HG02852 (cell line): ENCODE data around the gene SMYD3.

Source experiments
- ATAC-seq: cut with Tn5 transposase; IDR thresholded peaks from one replicate; pipeline ENCODE4 v1.9.1; 2021; ENCODE audit warnings: mild to moderate bottlenecking, moderate library complexity; ENCODE audit not compliant: unreplicated experiment

The SMYD3 gene

DNA sequence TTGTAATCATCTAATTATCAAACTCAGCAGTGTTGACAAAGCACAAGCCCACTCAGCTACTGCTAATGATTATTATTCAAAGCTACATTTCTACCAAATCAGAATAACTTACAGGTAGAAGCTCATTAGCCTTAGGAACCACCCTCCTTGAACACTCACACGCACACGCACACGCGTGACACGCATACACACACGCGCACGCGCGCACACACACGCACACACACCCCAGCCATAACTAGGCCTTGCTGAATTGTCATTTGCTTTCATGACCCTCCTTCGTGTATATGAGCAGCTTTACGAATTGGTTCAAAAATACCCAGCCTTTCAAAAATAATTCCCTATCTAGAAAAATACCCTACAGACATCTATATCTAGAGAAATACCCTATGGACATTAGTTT lies 195.6 kb downstream of the SMYD3 start:
- ATAC-seq: no peak

DNA sequence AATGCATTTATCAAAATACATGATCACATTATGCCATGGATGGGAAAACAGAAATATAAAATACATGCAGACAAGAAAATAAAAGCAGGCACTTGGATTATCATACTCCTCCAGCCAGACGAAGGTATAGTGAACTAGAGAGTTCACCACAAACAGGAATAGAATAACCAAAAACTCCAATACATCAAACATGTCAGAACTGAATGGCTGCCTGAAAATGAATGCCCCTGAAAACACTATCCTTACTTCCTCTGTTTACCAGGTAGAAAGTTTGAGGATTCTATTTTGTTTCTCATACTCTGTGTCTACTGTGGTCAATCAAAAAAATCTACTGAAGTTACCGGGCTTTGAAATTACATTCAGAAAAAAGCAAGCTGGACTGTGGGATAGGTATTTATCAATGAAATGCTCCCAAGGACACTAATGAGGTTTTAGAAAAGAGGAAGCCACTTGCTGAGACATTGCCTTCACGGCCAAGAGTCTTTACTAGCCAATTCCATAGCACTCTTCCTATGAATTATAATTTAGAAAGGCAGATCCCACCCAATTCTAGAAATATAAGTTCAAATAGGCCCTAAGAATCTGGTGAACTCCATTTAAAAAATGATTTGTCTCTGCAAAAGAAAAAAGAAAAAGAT lies 197.7 kb downstream of the SMYD3 start:
- ATAC-seq: no peak

DNA sequence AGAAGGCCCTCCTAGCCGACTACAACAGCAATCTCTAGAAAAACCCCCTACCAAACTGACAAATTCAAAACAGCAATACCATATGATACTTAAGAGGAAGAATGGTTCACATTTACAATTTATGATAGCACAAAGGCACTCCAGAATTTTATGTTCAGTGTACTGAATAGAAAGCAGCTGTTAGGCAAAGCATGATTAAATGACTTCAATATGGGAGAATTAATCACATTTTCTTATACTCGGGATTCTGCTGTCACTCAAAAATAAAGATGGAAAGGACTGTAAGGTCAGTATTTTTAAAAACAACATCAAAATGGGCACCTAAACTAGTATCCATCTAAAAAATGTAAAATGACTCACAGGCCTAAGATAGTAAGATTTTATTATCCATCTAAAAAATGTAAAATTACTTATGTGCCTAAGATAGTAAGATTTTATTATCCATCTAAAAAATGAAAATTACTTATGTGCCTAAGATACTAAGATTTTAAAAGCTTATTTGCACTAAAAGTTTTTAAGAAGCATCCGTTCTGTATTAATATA lies 198.5 kb downstream of the SMYD3 start:
- no peak for ATAC-seq

DNA sequence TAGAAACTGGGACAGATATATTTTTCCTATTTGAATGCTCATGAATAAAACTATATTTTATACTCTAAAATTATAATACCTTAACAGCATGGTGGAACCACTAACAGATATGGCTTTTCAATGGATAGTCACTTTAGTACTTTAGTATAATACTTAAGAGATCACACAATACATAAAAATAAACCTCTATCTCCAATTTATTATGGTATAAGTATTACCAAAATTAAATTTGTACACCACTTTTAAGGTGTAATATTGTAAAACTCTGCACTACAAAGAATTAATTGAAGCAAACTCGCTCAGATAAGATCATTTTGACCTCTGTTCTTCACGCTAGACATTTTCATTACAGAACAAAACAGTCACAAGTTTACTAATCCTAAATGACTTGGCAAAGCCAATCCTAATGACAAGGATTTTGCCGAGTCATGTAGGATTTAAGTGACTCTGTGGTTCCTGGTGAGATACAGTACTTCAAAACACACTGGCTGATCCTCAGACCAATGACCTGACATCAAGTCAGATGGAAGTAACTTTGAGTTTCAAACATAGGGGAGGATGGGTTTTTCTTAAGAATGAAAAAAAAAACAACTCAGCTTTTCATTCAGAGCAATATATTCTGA lies 200.6 kb downstream of the SMYD3 start:
- no peak for ATAC-seq

DNA sequence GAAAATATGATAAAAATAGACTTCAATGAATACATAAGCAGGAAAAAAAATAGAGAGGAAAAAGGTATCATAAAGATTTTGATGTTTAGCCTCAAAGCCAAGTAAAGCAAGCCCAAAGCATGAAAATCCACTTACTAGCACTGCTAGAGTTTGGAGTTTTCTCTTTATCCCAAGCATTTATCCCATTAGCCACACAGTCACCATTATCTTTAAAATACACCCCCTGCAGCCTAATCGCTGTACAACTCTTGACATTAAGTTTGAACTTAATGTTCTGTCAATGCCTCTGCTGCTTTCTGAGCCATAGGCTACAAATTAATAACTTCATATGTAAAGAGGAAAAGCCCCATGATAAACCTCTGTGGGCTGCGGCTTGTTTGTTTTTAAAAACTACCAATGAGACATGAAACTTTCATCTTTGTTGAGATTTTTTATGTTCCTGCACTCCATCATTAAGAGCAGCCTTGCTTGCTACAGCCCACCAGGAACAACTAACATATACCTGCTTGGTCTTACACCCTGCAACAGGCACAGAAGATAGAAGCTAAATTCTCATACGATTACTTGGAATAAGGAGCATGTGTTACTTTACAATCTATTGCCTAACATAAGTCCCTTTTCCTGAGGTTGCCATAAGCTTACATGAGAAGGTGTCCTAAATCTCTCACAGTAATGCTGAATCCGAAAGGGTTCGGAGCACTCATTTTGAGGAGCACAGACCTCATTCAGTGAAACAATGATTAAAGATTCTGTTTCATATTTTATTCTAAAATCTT lies 202.4 kb downstream of the SMYD3 start:
- ATAC-seq: no peak

DNA sequence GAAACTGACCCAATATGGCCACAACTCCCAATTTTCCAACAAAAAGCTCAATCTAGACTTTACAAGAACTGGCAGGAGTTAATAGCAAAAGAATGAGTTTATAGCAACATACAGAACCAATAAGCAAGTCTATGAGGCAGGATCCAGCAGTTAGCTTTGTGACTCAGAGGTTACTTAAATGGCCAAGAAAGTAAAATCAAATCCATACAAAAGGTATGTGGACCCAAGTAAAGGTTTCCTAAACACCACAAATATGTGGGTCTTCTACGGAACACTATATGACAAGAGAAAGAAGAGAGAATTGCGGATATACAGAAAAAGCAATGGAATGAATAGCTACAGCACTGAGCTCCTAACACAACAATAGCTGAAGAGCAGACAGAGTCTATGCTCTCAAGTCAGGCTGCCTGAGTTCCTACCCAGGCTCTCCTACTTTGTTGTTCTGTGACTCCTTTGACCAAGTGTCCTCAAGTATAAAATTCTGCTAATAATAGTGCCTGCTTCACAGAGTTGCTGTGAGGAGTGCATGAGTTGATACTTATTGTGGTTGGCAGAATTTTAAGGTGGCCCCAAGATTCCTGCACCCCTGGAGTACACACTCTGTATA lies 204.3 kb downstream of the SMYD3 start:
- no peak for ATAC-seq

DNA sequence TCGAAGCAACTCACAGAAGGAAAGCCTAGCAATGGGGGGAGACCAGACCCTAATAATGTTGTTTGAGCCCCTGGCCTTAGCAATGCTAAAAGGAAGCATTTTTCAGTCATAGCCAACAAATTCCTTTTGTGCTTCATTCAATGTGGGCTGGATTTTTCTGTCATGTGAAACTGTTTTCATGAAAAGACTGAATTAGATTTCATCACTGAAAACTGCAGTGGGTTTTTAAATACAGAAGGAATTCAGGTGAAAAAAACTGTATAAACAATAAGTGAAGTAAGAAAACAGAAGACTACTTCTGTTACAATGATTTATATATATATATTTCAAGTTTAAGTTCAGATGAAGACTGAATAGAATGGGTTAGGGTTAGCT lies 204.8 kb downstream of the SMYD3 start:
- no peak for ATAC-seq

DNA sequence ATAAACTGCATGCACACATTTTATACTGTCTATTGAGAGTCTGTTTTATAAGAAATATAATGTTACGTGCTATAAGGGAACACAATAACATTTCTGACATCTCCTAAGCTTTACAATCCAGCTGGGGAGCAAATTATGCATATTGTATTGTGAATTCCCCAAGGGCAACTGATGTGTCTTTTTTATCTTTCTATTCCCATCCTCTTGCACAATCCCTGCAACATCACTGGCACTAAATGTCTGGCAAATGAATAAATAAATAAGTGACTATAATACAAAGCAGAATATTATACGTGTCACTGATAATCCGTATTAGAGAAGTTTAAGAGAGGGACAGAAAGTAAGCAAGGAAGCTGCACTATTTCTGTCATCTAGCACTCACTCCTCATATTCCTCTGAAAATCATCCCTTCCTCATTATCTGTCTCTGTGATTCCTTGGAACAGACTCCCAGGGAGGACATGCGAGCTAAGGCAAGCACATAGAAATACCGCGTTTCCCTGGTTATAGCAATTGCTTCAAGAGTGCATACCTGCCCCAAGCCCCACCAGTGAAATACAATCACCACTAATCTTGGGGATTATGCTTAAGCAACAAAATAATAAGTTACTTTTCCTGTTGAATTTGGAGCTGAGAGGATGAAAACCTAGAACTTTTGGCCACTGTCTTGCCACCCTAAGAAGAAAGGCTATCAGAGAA lies 205.4 kb downstream of the SMYD3 start:
- no peak for ATAC-seq

DNA sequence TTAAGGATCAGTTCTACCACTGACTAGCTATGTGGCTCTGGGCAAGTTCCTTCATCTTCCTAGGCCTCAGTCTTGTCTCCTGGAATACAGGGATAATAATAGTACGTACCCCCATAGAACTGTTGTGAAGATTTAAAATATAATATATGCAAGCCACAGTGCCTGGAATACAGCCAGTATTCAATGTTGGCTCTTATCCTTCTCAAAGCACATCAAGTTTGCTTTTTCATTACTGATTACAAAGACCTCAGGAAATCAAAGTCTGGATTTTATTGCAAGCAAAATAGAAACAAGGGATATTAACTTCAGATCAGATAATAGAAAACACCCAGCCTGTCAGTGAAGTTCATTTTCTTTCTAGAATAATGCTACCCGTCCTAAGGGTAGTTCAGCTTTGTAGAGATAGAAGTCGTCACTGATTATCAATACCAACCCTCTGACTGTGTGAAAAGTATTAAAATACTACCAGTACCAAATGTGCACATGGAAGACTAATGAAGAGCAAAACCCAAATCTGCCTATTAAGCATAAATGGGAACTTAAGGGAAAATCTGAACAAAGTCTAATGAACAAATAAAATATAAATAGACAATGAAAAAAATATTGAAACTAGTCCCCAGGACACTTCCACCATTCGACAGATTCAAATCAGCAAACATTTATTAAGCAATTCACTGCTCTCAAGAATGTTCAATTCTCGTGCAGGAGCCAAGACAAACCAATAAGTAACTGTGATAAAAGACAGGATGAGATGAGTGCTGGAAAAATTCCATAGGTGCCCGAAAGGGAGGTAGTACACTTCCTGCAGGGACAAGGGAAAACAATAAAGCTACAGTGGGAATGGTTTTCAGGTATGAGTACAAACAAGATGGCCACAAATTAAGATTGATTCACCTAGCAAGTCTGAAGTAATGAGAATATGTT lies 206.2 kb downstream of the SMYD3 start:
- ATAC-seq: no peak

DNA sequence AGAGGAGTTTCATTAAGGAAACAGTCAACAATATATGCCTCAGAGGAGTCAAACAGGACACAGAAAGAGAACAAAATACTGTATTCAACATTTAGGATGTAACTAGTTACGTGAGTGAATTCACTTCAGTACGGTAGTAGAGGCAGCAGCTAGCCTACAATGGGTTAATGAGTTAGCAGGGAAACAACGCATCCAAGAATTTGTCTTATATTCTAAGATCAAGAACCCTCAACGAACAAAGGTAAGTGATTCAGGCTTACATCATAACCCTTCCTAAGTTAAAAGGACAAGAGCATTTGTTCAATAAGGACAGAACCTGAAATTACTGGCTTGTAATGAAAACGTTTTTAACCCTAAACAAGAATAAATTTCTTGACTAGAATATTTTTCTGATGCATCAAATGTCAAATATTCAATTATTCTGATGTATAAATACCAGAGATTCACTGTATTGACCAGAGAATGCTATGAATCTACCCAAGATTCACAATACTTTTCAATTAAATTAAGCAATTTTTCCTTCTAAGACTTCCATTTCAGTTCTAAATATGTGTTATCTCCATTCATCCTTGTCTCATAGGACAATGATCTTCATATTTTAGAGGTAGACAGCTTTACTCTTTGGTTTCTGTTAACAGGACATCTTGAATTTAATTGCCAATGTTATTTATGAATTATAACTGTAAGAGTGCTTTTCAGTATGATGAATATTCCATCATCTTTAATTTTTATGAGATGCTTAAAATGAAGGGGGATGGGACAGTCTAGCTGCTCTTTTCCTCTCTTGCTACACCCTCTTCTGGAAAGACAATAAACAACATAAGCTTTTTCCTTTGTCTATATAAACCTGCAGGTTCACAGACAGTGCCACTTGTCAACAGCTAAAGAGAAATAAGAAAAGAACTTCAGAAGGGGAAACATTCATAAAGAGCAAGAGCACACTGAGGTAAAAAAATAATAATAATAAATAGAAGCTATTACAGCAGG lies 209.5 kb downstream of the SMYD3 start:
- no peak for ATAC-seq

DNA sequence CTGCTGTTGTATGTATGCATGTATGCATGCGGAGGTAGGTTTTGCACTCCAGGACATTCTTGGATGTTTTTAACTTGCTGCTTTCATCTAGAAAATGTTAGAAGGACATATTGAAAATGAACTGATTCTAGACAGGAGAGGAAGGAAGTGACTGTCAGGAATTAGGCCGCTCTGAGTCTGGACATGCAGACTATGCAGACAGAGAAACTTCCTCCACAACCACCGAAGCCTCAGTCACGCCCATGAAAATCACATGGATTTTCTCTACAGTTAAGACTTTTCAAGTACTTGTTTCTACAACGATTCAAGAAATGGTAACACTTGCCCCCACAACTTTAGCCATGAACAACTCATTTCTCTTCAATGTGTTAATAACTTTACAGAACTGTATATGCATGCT lies 211.1 kb downstream of the SMYD3 start:
- no peak for ATAC-seq

DNA sequence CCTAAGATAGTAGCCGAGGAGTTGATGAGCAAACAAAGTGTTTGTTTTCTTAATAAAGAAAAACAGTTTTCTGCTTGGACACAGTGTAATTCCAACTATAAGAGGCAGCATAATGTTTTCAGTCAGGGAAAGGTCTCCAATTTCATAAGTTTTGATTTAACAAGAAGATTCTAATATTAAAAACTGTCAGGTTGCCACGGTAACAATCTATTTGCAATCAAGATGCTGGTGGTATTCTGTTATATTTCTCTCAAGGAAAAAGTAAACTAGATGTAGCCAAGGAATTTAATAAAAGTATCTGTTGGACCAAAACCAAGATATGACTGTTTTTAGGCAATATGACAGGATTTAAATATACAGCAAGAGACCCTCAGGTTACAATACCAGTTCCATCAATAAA lies 211.7 kb downstream of the SMYD3 start:
- ATAC-seq: no peak

DNA sequence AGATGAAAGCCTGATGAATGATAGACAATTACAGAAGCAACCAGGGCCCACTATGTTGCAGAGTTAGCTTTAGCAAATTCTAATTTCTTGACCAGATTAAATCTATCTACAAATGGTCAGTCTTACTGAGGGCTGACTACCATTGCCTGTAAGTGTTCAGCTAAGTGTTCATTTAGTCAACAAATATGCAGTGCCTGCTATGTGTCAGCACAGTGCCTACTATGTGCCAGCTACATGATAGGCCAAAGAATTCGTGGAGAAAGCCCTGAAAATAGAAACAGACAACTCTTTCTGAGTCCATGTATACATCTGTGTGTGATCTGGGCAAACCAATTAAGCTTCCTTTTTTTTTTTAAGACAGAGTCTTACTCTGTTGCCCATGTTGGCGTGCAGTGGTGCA lies 212.8 kb downstream of the SMYD3 start:
- no peak for ATAC-seq

DNA sequence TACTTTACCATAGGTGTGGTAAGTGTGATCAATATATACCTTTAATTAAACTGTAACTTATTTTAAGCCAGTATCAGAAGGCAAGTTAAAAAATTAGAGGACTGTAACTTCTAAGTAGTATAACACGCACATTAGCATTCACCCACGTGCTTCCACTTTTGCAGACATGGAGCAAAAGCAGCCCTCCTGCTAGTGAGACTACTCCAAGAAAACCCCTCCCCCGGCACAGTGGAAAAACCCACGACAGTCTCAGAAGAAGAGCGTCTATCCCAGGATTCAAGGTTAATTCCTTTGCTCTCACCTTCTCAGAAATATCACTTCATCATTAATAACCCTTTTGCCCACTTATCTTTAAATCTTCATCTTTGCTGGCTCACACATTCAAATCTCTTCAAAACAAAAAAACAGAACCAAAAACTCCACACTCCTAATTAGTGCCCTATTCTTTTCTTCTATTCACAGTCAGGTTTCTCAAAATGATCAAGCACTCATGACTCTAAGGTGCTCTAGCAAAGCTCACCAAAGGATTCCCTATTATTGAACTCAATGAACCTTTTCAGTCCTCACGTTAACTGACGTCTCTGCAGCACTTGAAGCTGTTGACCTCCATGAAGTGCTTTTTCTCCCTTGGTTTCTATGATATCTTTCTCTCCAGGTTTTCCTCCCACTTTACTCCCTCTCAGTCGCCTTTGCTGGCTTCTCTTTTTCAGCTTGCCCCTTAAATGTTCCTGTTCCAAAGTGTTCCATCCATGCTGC lies 213.5 kb downstream of the SMYD3 start:
- ATAC-seq: no peak

DNA sequence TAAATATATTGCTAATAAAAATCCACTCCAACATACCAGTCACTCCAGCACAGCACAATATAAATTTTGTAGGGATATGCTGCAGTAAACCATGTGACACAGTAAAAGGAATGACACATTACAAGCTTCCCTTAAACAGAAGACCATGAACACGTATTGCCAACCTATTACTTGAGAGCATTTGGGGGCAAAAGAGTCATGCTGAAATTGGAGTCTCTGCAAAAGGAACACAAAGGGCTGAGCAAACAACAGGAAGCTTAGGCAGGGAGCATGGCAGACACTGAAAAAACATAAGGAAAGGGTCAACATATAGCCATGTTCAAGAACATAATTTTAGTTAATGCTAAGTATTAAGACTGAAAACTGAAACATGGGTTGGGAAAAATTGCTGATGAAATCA lies 214.5 kb downstream of the SMYD3 start:
- no peak for ATAC-seq

DNA sequence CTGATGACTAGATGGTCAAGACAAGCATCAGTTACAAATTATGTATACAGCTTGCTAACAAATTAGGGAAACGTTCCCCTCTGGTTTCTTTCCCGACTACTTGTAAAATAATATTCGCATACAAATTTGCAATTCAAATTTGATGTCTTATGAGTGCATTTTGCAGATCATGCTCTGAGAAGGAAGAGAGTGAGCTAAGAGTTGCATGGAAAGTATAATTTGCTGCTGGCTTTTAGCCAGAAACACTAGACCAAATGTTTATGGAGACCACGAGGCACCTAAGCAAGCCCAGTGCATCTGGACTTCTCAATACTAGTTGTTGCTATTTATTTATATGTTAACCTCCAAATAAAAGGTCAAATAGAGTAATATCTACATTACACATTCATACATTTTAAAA lies 216.0 kb downstream of the SMYD3 start:
- ATAC-seq: no peak

DNA sequence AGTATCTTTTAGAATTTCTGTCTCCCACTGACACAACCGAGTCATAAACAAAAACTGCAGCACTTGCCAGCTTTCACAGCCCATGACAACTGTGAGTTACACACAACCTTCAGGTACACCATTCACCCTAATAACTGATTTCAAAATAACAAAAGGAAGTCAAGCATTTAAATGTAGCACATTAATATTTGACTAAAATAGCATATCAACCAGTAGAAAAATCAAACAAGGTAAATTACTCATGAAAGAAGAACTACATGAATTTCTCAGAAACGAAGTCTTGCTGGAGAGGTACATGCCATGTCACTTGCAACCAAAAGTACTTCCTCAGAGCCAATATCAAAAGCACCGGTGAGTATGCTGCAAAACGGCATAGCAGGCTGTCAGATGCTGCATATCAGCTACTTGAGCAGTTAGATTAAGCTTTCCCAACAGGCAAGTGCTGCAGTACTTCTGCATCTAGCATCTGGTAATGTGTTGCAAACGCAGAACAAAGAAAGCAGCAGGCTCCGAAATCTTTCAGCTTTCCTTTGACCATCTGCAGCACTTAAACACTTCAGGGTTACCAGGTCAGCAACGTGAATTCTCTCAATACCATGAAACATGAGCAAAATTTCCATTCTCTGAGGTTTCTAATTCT lies 223.2 kb downstream of the SMYD3 start:
- ATAC-seq: no peak

DNA sequence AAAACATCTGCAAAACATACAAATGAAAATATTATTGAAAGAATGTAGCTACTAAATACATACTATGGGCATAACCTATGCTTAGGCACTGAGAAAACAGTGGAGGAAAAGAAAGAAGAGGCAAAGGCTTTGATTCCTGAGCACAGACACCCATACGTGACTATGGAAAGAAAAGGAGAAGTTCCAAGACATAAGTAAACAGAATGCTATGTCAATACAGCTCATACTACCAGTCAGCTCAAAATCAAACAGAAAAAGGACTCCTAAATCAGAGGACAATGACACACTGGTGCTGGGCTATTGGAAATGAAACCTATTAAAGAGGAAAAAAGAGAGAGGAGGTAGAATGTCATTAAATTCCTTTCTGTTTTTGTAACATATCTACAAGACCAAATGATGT lies 225.4 kb downstream of the SMYD3 start:
- no peak for ATAC-seq
